HG02763 (cell line): ENCODE data around the gene AGFG2.
"Not testable (repeated sequence)": the region's sequence is repeated elsewhere in the genome, so short reads cannot be mapped to it uniquely, and the experiment has no call there.

Experiments used
- ATAC-seq: cut with Tn5 transposase; IDR thresholded peaks from one replicate; pipeline ENCODE4 v1.9.1; 2021; ENCODE audit warnings: mild to moderate bottlenecking, moderate library complexity; ENCODE audit not compliant: unreplicated experiment

AGFG2 gene

GRCh38 chr7:100519580-100519979 is 19.4 kb upstream of the AGFG2 start:
- ATAC-seq, result no peak

- no peak for ATAC-seq
Measured at GRCh38 chr7:100520138-100520537, 18.9 kb upstream of the AGFG2 start.

- no peak for ATAC-seq
Measured at GRCh38 chr7:100521076-100521475, 17.9 kb upstream of the AGFG2 start.

- ATAC-seq, result not testable (repeated sequence)
Measured at GRCh38 chr7:100521909-100522593, 17.0 kb upstream of the AGFG2 start.

- not testable (repeated sequence) for ATAC-seq
Measured at GRCh38 chr7:100523192-100523591, 15.8 kb upstream of the AGFG2 start.

DNA sequence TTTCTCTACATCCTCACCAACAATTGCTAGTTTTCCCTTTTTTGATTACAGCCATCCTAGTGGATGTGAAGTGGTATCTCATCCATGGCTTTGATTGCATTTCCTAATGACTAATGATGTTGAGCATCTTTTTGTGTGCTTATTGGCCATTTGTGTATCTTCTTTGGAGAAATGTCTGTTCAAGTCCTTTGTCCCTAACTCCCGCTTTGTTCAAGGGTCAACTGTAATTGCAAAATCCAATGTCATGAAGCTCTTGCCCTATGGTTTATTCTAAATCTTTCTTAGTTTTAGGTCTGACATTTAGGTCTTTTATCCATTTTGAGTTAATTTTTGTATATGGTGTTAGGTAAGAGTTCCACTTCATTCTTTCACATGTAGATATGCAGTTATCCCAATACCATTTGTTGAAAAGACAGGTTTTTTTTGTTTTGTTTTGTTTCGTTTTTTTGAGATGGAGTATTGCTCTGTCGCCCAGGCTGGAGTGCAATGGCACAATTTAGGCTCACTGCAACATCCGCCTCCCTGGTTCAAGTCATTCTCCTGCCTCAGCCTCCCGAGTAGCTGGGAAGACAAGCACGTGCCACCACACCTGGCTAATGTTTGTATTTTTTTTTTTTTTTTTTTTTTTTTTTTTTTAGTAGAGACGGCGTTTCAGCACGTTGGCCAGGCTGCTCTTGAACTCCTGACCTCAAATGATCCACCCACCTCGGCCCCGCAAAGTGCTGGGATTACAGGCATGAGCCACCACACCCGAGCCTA is 10.7 kb upstream of the AGFG2 start:
- not testable (repeated sequence) for ATAC-seq

GRCh38 chr7:100532165-100533022 is 6.6 kb upstream of the AGFG2 start:
- ATAC-seq, result no peak

- ATAC-seq, result not testable (repeated sequence)
Measured at GRCh38 chr7:100535982-100536381, 3.0 kb upstream of the AGFG2 start.

- not testable (repeated sequence) for ATAC-seq
Measured at GRCh38 chr7:100536695-100537094, 2.3 kb upstream of the AGFG2 start.

GRCh38 chr7:100538348-100538653 is 702 bp upstream of the AGFG2 start:
- no peak for ATAC-seq

DNA sequence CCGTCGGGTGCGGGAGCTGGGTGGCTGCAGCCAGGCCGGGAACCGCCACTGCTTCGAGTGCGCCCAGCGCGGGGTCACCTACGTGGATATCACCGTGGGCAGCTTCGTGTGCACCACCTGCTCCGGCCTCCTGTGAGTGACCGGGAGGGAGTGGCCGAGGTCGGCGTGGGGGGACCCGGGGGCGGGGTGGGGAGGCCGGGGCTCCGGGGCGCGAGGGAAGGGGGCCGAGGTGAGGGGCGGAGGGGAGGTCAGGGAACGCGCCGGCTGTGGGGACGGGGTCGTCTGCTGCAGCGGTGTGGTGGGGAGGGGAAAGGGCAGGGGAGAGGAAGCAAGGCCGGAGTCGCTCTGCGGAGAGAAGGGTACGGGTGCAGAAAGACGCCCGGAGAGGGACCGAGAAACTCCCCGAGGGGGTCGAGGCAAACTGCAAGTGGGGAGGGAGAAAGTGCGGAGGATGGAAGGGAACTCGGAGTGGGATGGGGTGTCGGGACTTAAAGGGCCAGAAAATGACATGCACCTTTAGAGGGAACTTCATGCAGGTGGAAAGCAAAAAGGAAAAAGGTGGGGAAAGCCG is 518 bp downstream of the AGFG2 start:
- no peak for ATAC-seq

DNA sequence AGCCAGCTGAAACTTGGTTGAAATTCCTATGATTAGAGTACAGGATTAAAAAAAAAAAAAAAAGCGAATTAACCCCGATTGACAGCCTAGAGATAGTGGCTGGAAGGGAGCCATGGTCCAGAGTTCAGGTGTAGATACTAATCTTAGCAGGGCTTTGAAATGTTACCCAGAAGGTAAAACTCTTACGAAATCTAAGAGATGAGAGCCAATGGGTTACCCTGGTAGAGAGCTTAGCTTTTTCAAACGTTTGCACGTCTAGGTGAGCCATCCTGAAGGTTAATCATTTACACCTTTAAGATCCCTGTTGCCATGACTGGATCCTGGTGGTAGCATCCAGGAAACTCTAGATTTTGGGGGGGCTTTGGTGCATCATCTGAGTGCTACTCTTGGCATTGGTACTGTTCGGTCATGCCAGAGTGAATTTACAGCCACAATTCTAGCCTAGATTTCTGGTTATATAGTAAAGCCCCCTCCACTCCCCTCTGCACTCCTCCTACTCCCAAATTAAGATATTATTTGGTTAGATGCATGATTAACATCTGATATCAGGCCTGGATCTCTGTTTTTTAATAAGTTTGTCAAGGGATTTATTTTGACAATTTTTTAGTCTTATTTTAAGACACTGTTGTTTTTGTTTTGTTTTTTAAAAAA is 1.2 kb downstream of the AGFG2 start:
- no peak for ATAC-seq

- ATAC-seq, result not testable (repeated sequence)
Measured at GRCh38 chr7:100541309-100541708, 2.3 kb downstream of the AGFG2 start.

- ATAC-seq, result no peak
Measured at GRCh38 chr7:100543586-100543985, 4.6 kb downstream of the AGFG2 start.

DNA sequence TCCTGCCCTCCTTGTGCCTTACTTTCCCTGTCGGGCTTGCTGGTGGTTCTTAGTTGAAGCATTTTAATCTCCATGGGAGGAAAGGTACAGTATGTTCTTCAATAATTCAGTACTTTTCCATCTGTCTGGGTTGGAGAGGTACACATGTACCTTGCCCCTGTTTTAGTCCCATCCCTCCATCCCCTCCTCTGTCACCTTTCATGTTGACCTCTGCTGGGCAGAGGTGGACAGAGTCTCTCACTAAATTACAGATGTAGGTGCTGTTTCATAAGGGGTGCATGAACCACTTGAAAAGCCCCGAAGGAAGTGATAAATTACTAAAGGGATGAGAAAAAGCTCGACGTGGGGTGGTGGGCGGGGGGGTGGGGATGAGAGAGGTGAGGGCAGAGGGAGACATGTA is 5.4 kb downstream of the AGFG2 start:
- no peak for ATAC-seq

DNA sequence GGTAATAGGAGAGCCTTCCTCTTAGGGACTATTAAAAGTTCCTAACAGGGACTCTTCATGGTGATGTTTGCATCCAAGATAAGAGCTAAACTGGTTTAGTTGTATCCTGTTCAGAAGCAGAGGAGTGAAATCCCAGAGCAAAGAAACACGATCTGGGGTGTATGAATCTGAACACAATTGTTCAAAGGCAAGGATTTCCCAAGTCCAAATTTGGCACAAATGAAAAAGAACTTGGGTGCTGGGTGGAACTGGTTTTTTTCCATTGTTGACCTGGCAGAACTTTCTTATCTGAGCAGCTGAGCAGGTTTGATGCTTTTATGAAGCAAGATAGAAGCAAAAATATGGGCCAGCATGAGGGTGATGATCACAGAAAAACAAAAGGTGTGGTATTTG is 6.0 kb downstream of the AGFG2 start:
- no peak for ATAC-seq

DNA sequence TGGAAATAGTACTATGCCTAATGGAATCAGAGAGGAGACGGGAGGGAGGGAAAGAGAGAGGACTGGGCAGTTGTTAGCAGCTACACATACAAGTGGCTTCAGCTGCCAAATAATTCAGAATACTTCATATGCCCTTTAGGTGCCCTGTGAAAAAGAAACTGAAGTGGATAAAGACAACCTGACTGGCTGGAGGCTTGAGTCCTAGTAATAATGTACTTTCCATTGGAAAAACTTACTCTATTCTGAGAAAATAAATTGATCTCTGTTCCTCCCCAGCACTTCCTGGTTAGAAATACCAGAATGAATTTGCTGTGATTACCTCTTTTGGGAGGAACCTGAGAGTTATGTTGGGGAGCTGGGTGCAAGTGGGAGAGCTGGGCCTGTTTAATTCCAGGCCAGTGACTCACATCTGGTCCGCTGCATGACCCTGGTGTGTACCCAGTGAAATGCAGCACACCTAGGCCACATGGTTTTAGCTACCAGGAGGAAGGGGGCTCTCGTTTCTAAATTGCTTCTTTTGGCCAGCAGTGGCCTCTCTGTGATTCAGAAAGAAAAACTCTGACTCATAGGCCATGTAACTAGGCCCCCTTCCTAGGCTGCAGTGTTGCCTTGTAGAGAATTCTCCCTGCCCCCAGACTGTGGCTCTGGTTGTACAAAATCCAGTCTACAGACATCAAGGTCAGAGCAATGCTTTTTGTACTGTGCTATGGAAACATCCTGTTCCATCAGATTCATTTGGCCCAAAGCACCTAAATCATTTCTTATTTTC is 6.5 kb downstream of the AGFG2 start:
- ATAC-seq, result peak; percentile 37

- peak; percentile 39 for ATAC-seq
Measured at GRCh38 chr7:100546129-100546925, 7.3 kb downstream of the AGFG2 start.
